Parathyroid adenoma (tissue), 2 donors: ENCODE data around the gene CDH13.

ENCODE experiments used
- H2AFZ ChIP-seq: fragments of 300-600 bp; sonication (generic); one replicate; pipeline ENCODE4 v1.7.0; 2017; ENCODE audit warnings: antibody characterized with exemption, mild to moderate bottlenecking
- H3K27ac ChIP-seq: fragments of 300-600 bp; sonication (generic); one replicate; pipeline ENCODE4 v1.7.0; 2017
- H3K27me3 ChIP-seq: fragments of 300-600 bp; sonication (generic); one replicate; pipeline ENCODE4 v1.7.0; 2017; ENCODE audit warnings: low read length; ENCODE audit not compliant: control insufficient read depth, insufficient read depth
- H3K36me3 ChIP-seq: fragments of 300-600 bp; sonication (generic); one replicate; pipeline ENCODE4 v1.7.0; 2017; ENCODE audit warnings: low read length; ENCODE audit not compliant: control insufficient read depth, insufficient read depth
- H3K4me1 ChIP-seq: fragments of 300-600 bp; sonication (generic); one replicate; pipeline ENCODE4 v1.7.0; 2017; ENCODE audit warnings: control low read depth
- H3K4me2 ChIP-seq: fragments of 300-600 bp; sonication (generic); one replicate; pipeline ENCODE4 v1.7.0; 2017; ENCODE audit warnings: low read length
- H3K4me3 ChIP-seq: fragments of 300-600 bp; sonication (generic); one replicate; pipeline ENCODE4 v1.7.0; 2017; ENCODE audit warnings: low read depth, low read length
- H3K79me2 ChIP-seq: fragments of 300-600 bp; sonication (generic); one replicate; pipeline ENCODE4 v1.7.0; 2017; ENCODE audit warnings: control low read depth
- H3K9ac ChIP-seq: fragments of 300-600 bp; sonication (generic); one replicate; pipeline ENCODE4 v1.7.0; 2017; ENCODE audit warnings: mild to moderate bottlenecking
- H3K9me3 ChIP-seq: fragments of 300-600 bp; sonication (generic); one replicate; pipeline ENCODE4 v1.7.0; 2017; ENCODE audit warnings: low read length; ENCODE audit not compliant: control insufficient read depth
- CTCF ChIP-seq: fragments of 300-600 bp; sonication (generic); IDR thresholded peaks from one replicate; pipeline ENCODE4 v1.7.0; 2017; ENCODE audit warnings: antibody characterized with exemption, mild to moderate bottlenecking
- donor health status: primary hyperparathyroidism.

The CDH13 gene

DNA sequence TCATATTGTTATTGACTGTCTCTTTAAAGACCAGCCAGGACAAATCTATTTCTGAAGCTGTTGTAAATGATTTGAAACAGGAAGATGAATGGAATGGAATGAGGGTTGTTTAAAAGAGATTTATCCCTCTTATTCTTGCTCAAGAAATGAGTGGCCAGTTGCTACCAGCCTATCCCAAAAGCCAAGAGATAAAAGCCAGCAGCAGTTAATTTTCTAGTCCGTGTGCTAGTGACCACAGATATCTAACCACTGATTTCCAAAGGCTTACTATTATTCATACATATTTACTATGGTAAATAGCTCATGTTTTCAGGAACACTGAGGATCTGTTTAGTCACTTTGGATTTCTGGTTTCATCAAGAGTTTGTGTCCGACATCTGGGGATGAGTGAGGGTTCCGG is 105.7 kb downstream of the CDH13 start:
- H3K9ac ChIP-seq = no peak overlapping the region
- no peaks in the 10 kb centered on the region for H3K79me2 ChIP-seq
- H3K36me3 ChIP-seq = no peaks in the 10 kb centered on the region
- H3K9me3 ChIP-seq = no peaks in the 10 kb centered on the region
- no peak overlapping the region for H2AFZ ChIP-seq
- no peak overlapping the region for H3K27ac ChIP-seq
- no peak overlapping the region for H3K4me2 ChIP-seq
- no peak for TF ChIP-seq CTCF
- H3K4me3 ChIP-seq = no peak overlapping the region
- no peaks in the 10 kb centered on the region for H3K27me3 ChIP-seq
- H3K4me1 ChIP-seq = no peaks in the 10 kb centered on the region

DNA sequence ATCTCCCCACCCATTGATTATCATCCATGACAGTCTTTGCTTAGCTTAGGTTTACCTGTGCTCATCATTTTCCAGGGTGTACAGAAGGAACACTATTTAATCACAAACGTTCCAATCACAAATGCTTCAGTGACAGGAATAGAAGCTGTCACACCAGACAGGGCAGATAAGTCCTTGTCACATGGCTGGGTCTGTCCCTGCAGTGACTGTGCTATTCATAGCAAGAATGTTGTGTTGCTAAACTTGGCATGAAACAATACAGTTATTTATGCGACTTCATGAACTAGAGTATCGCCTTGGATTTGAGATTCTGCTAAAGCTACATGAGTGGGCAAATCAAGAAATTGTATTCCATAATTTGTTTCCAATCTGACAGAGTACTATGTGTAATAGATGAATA is 108.4 kb downstream of the CDH13 start:
- Histone ChIP-seq H3K4me3 (no peak overlapping the region), H3K79me2 (no peaks in the 10 kb centered on the region), H3K36me3 (no peaks in the 10 kb centered on the region), H3K9me3 (no peaks in the 10 kb centered on the region), H3K4me2 (no peak overlapping the region), H3K27me3 (no peaks in the 10 kb centered on the region), H3K4me1 (no peaks in the 10 kb centered on the region), H3K9ac (no peak overlapping the region), H3K27ac (no peak overlapping the region), H2AFZ (no peak overlapping the region)
- no peak for TF ChIP-seq CTCF

DNA sequence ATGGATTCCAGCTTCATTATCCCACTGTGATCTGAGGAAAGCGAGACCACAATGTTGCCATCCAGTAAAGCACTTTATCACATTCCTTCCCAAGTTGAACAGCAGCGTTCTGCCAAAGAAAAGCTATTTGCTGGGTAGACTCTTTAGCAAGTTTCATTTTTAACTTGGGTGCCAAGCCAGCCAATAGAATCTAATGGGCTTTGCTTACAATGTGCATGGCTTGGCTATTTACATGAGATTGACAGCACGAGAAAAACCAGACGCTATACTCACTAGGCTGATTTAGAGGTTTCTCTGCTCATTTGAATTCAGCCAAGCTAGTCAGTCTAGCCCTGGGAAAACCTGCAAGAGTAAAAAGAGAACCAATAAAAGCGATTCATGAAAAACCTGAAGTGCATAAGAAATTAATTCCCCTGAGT is 108.9 kb downstream of the CDH13 start:
- H3K4me1 ChIP-seq = no peaks in the 10 kb centered on the region
- no peaks in the 10 kb centered on the region for H3K27me3 ChIP-seq
- H3K4me3 ChIP-seq = no peak overlapping the region
- no peak for TF ChIP-seq CTCF
- no peak overlapping the region for H3K4me2 ChIP-seq
- no peaks in the 10 kb centered on the region for H3K9me3 ChIP-seq
- H2AFZ ChIP-seq = no peak overlapping the region
- H3K27ac ChIP-seq = no peak overlapping the region
- H3K36me3 ChIP-seq = no peaks in the 10 kb centered on the region
- H3K79me2 ChIP-seq = no peaks in the 10 kb centered on the region
- no peak overlapping the region for H3K9ac ChIP-seq

- H3K4me3 ChIP-seq = no peak overlapping the region
- H3K4me2 ChIP-seq = no peak overlapping the region
- H2AFZ ChIP-seq = no peak overlapping the region
- no peaks in the 10 kb centered on the region for H3K36me3 ChIP-seq
- TF ChIP-seq CTCF = no peak
- no peaks in the 10 kb centered on the region for H3K27me3 ChIP-seq
- no peaks in the 10 kb centered on the region for H3K79me2 ChIP-seq
- no peak overlapping the region for H3K9ac ChIP-seq
- no peaks in the 10 kb centered on the region for H3K4me1 ChIP-seq
- H3K27ac ChIP-seq = no peak overlapping the region
- no peaks in the 10 kb centered on the region for H3K9me3 ChIP-seq
These were observed 109.5 kb downstream of the CDH13 start for GRCh38 chr16:82736224-82736623.

GRCh38 chr16:82738699-82739098 is 111.9 kb downstream of the CDH13 start:
- no peaks in the 10 kb centered on the region for H3K36me3 ChIP-seq
- no peak overlapping the region for H3K27ac ChIP-seq
- H3K27me3 ChIP-seq = no peaks in the 10 kb centered on the region
- H3K9me3 ChIP-seq = no peaks in the 10 kb centered on the region
- no peak overlapping the region for H3K4me3 ChIP-seq
- no peak overlapping the region for H2AFZ ChIP-seq
- H3K4me2 ChIP-seq = no peak overlapping the region
- no peak for TF ChIP-seq CTCF
- no peaks in the 10 kb centered on the region for H3K4me1 ChIP-seq
- H3K79me2 ChIP-seq = no peaks in the 10 kb centered on the region
- no peak overlapping the region for H3K9ac ChIP-seq
